ENCODE data around the gene RB1.
A peak's percentile ranks its signal among the peaks of the same experiment; 100 is the strongest.
"Not testable (repeated sequence)": the region's sequence is repeated elsewhere in the genome, so short reads cannot be mapped to it uniquely, and the experiment has no call there.

RB1 gene

DNA sequence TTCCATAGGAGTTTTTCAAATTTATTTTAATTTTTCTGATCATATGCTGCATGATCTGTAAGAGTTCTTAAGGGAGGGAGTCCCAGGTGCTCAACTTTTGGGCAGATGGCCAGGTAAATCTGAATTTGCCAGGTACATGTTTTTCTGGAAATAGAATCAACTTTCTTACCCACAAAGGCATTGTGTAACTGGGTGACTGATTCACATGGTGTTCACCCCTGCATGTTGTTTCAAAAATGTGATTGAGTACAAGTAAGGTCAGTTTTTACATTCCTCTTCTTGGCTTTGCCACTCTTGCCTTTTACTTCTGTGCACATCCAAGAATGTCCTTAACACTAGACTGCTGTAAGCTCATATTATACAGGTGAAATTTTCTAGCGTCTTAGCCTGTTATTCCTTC, 30.4 kb downstream of the RB1 start:
- DNase-seq (ENCODE audit: low read depth): peak; percentile 53
- H3K4me3 ChIP-seq (ENCODE audit: control insufficient read depth, low read depth, low read length): no peak overlapping the region
- TF ChIP-seq, protein P1, sequence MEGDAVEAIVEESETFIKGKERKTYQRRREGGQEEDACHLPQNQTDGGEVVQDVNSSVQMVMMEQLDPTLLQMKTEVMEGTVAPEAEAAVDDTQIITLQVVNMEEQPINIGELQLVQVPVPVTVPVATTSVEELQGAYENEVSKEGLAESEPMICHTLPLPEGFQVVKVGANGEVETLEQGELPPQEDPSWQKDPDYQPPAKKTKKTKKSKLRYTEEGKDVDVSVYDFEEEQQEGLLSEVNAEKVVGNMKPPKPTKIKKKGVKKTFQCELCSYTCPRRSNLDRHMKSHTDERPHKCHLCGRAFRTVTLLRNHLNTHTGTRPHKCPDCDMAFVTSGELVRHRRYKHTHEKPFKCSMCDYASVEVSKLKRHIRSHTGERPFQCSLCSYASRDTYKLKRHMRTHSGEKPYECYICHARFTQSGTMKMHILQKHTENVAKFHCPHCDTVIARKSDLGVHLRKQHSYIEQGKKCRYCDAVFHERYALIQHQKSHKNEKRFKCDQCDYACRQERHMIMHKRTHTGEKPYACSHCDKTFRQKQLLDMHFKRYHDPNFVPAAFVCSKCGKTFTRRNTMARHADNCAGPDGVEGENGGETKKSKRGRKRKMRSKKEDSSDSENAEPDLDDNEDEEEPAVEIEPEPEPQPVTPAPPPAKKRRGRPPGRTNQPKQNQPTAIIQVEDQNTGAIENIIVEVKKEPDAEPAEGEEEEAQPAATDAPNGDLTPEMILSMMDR (conservative IDR thresholded peaks at IDR 0.05; ENCODE audit: control insufficient read depth, insufficient read depth, low read depth, low read length): no peak

DNA sequence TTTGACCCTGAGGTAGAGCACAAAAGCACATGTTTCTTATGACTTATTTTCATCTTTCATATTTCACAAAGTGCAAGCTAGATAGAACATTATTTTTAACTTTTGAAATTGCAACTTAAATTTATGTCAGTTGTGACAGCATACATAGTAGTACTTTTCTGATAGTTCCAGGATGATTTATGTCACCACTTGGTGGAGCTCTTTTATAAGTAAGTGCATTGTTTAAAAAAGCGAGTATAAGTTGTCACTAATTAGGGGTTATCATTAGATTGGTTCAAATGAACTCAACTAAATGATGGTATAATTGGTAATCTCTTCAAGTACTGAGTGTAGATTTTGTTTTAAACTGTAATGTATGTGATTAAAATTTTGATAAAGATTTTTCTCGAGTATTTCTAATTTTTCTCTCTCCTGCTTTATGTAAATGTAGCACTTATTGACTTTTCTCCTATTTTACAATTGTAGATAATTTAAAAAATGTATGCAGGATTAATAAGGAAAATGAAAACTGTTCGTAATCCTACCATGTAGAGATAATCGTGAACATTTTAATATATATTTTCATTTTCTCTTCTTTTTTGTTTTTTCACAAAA, 31.1 kb downstream of the RB1 start:
- H3K4me3 ChIP-seq (ENCODE audit: control insufficient read depth, low read depth, low read length): no peak overlapping the region
- peak; percentile 58 for DNase-seq (ENCODE audit: low read depth)
- TF ChIP-seq, protein P1 (conservative IDR thresholded peaks at IDR 0.05; ENCODE audit: control insufficient read depth, insufficient read depth, low read depth, low read length): peak; percentile 54

DNA sequence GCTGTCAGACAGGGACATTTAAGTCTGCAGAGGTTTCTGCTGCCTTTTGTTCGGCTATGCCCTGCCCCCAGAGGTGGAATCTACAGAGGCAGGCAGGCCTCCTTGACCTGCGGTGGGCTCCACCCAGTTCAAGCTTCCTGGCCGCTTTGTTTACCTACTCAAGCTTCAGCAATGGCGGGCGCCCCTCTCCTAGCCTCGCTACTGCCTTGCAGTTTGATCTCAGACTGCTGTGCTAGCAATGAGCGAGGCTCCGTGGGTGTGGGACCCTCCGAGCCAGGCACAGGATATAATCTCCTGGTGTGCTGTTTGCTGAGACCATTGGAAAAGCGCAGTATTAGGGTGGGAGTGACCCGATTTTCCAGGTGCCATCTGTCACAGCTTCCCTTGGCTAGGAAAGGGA, 35.6 kb downstream of the RB1 start:
- not testable (repeated sequence) for DNase-seq (ENCODE audit: low read depth); H3K4me3 ChIP-seq (ENCODE audit: control insufficient read depth, low read depth, low read length)

DNA sequence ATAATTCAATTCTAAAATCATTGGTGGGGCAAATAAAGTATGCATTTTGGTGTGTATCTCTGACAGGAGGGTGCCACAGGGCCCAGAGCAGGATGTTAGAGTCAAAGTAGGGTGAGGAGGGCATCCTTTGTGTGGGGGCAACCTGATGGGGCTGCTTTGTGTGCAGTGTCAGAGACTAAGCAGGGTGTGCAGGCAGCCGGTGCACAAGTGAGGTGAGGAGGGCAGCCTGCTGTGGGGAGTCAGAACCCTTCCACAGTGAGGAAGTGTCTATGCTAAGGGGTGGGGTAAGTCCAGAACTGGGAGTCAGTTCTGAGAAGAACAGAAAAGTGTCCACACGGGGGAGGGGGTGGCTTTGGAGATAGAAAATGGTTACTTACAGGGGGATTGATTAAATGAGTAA, 40.7 kb downstream of the RB1 start:
- no peak overlapping the region for H3K4me3 ChIP-seq (ENCODE audit: control insufficient read depth, low read depth, low read length)
- no peak for DNase-seq (ENCODE audit: low read depth)
- TF ChIP-seq, protein P1 (conservative IDR thresholded peaks at IDR 0.05; ENCODE audit: control insufficient read depth, insufficient read depth, low read depth, low read length): no peak

DNA sequence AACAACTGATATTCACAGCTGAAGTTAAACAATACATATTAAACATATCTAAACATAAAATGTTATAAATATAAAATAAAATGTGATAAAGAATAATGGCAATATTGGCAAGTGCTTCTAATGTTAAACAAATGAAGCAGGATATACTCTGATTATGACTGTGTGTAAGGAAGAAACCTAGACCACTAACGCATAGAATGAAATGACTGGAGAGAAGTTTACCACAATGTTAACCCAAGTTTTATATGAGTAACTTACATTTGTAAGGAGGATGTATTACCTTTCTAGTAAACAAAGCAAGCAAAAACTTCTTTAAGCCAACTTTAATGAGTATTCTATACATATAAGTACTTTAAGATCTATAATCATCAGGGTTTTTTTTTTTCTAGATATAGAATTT, 43.0 kb downstream of the RB1 start:
- DNase-seq (ENCODE audit: low read depth): no peak
- H3K4me3 ChIP-seq (ENCODE audit: control insufficient read depth, low read depth, low read length): no peak overlapping the region
- TF ChIP-seq, protein P1 (conservative IDR thresholded peaks at IDR 0.05; ENCODE audit: control insufficient read depth, insufficient read depth, low read depth, low read length): no peak

DNA sequence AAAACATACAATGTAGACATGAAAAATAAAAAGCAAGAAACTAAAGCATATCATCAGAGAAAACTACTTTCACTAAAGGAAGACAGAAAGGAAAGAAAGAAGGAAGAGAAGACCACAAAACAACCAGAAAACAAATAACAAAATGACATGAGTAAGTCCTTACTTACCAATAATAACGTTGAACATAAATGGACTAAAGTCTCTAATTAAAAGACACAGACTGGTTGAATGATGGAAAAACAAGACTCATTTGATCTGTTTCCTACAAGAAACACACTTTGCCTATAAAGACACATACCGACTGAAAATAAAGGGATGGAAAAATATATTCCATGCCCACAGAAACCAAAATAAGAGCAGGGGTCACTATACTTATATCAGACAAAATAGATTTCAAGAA, 46.0 kb downstream of the RB1 start:
- TF ChIP-seq, protein P1 (conservative IDR thresholded peaks at IDR 0.05; ENCODE audit: control insufficient read depth, insufficient read depth, low read depth, low read length): no peak
- no peak overlapping the region for H3K4me3 ChIP-seq (ENCODE audit: control insufficient read depth, low read depth, low read length)
- DNase-seq (ENCODE audit: low read depth): no peak

DNA sequence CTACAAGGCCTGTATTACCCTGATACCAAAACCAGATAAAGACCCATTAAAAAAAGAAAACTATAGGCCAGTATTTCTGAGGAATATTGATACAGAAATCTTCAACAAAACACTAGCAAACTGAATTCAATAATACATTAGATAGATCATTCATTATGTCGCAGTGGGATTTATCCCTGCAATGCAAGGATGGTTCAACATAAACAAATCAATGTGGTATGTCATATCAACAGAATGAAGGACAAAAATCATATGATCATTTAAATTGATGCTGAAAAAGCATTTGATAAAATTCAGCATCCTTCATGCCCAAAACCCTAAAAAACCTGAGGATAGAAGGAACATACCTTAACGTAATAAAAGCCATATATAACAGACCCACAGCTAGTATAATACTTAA, 50.0 kb downstream of the RB1 start:
- H3K4me3 ChIP-seq (ENCODE audit: control insufficient read depth, low read depth, low read length): no peak overlapping the region
- TF ChIP-seq, protein P1 (conservative IDR thresholded peaks at IDR 0.05; ENCODE audit: control insufficient read depth, insufficient read depth, low read depth, low read length): no peak
- no peak for DNase-seq (ENCODE audit: low read depth)

DNA sequence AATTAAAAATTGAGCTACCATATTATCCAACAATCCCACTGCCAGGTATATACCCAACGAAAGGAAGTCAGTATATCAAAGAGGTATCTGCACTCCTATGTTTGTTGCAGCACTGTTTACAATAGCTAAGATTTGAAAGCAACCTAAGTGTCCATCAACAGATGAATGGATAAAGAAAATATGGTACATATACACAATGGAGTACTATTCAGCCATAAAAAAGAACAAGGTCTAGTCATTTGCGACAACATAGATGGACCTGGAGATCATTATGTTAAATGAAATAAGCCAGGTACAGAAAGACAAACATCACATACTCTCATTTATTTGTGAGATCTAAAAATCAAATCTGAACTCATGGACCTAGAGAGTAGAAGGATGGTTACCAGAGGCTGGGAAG, 52.0 kb downstream of the RB1 start:
- not testable (repeated sequence) for DNase-seq (ENCODE audit: low read depth); H3K4me3 ChIP-seq (ENCODE audit: control insufficient read depth, low read depth, low read length)

All from fibroblast of mammary gland (primary cell).